MM.1S (cell line): ENCODE results near the gene GAK.

Source experiments
- DNase-seq: peaks from one replicate; pipeline ENCODE4 v3.0.0-alpha.2; 2015
- H2AFZ ChIP-seq: fragments of 300-600 bp; sonication (generic); 2 replicates; pipeline ENCODE4 v1.6.0; 2016; ENCODE audit warnings: antibody characterized with exemption, low read length
- H3F3A ChIP-seq: fragments of 300-600 bp; sonication (generic); 2 replicates; pipeline ENCODE4 v1.6.1; 2016; ENCODE audit warnings: mild to moderate bottlenecking, antibody characterized with exemption, low read length, moderate library complexity, mixed read lengths; ENCODE audit not compliant: insufficient read depth
- H3K27ac ChIP-seq: fragments of 300-600 bp; sonication (generic); 2 replicates; pipeline ENCODE4 v1.5.1; 2016; ENCODE audit warnings: mild to moderate bottlenecking, low read length
- H3K27me3 ChIP-seq: fragments of 300-600 bp; sonication (generic); replicated peaks from 2 replicates; pipeline ENCODE4 v1.6.0; 2016; ENCODE audit warnings: low read length; ENCODE audit not compliant: insufficient read depth
- H3K36me3 ChIP-seq: fragments of 300-600 bp; sonication (generic); replicated peaks from 2 replicates; pipeline ENCODE4 v1.6.1; 2016; ENCODE audit warnings: mild to moderate bottlenecking, low read length, mixed read lengths; ENCODE audit not compliant: insufficient read depth
- H3K4me1 ChIP-seq: fragments of 300-600 bp; sonication (generic); 2 replicates; pipeline ENCODE4 v1.6.1; 2016; ENCODE audit warnings: low read length, mixed read lengths
- H3K4me2 ChIP-seq: fragments of 300-600 bp; sonication (generic); 2 replicates; pipeline ENCODE4 v1.6.0; 2016; ENCODE audit warnings: low read depth, low read length
- H3K4me3 ChIP-seq: fragments of 300-600 bp; sonication (generic); 2 replicates; pipeline ENCODE4 v1.5.1; 2016; ENCODE audit warnings: low read length, mixed read lengths
- H3K79me2 ChIP-seq: fragments of 300-600 bp; sonication (generic); 2 replicates; pipeline ENCODE4 v1.6.1; 2016; ENCODE audit warnings: mixed run types, low read length, mixed read lengths
- H3K9ac ChIP-seq: fragments of 300-600 bp; sonication (generic); 2 replicates; pipeline ENCODE4 v1.6.1; 2016; ENCODE audit warnings: low read length, mixed read lengths
- H3K9me2 ChIP-seq: fragments of 300-600 bp; sonication (generic); replicated peaks from 2 replicates; pipeline ENCODE4 v1.6.1; 2016; ENCODE audit warnings: mild to moderate bottlenecking, low read length, mixed read lengths; ENCODE audit not compliant: insufficient read depth
- H3K9me3 ChIP-seq: fragments of 300-600 bp; sonication (generic); replicated peaks from 2 replicates; pipeline ENCODE4 v1.6.1; 2016; ENCODE audit warnings: mild to moderate bottlenecking, low read length, mixed read lengths; ENCODE audit not compliant: insufficient read depth
- H4K20me1 ChIP-seq: fragments of 300-600 bp; sonication (generic); 2 replicates; pipeline ENCODE4 v1.6.1; 2016; ENCODE audit warnings: mild to moderate bottlenecking, low read length, moderate library complexity, mixed read lengths; ENCODE audit not compliant: insufficient read depth
- EZH2 ChIP-seq: fragments of 300-600 bp; sonication (generic); optimal IDR thresholded peaks from 2 replicates; pipeline ENCODE3; 2017; ENCODE audit warnings: low read depth, mild to moderate bottlenecking, antibody characterized with exemption, low read length, mixed read lengths
- EZH2phosphoT487 ChIP-seq: fragments of 300-600 bp; sonication (generic); IDR thresholded peaks from 2 replicates; pipeline ENCODE4 v1.6.1; 2018; ENCODE audit warnings: antibody characterized with exemption, low read length
- TF ChIP-seq, protein P1 (sequence below): fragments of 300-600 bp; sonication (generic); IDR thresholded peaks from 2 replicates; pipeline ENCODE4 v1.5.1; 2016; ENCODE audit warnings: antibody characterized with exemption, low read length, mixed read lengths

The GAK gene

GRCh38 chr4:895596-895995 lies 36.5 kb downstream of the GAK start:
- TF ChIP-seq EZH2phosphoT487 (no peak), EZH2 (no peak)
- TF ChIP-seq, protein P1, sequence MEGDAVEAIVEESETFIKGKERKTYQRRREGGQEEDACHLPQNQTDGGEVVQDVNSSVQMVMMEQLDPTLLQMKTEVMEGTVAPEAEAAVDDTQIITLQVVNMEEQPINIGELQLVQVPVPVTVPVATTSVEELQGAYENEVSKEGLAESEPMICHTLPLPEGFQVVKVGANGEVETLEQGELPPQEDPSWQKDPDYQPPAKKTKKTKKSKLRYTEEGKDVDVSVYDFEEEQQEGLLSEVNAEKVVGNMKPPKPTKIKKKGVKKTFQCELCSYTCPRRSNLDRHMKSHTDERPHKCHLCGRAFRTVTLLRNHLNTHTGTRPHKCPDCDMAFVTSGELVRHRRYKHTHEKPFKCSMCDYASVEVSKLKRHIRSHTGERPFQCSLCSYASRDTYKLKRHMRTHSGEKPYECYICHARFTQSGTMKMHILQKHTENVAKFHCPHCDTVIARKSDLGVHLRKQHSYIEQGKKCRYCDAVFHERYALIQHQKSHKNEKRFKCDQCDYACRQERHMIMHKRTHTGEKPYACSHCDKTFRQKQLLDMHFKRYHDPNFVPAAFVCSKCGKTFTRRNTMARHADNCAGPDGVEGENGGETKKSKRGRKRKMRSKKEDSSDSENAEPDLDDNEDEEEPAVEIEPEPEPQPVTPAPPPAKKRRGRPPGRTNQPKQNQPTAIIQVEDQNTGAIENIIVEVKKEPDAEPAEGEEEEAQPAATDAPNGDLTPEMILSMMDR = no peak
- peaks cover 20% of the 10 kb centered on the region for H3K36me3 ChIP-seq

GRCh38 chr4:893995-894705 lies 38.0 kb downstream of the GAK start:
- H4K20me1 ChIP-seq = no peaks in the 10 kb centered on the region

More at GRCh38 chr4:895596-895995, 36.5 kb downstream of the GAK start:
- H2AFZ ChIP-seq = no peak overlapping the region
- H4K20me1 ChIP-seq = no peaks in the 10 kb centered on the region
- H3K4me3 ChIP-seq = no peak overlapping the region
- H3K4me2 ChIP-seq = no peak overlapping the region
- no peaks in the 10 kb centered on the region for H3K9me3 ChIP-seq
- H3K9ac ChIP-seq = no peak overlapping the region
- no peak for DNase-seq
- H3K4me1 ChIP-seq = no peaks in the 10 kb centered on the region
- peaks cover 6% of the 10 kb centered on the region for H3K79me2 ChIP-seq
- H3K9me2 ChIP-seq = no peaks in the 10 kb centered on the region
- no peak overlapping the region for H3K27ac ChIP-seq
- H3K27me3 ChIP-seq = no peaks in the 10 kb centered on the region
- no peaks in the 10 kb centered on the region for H3F3A ChIP-seq

DNA sequence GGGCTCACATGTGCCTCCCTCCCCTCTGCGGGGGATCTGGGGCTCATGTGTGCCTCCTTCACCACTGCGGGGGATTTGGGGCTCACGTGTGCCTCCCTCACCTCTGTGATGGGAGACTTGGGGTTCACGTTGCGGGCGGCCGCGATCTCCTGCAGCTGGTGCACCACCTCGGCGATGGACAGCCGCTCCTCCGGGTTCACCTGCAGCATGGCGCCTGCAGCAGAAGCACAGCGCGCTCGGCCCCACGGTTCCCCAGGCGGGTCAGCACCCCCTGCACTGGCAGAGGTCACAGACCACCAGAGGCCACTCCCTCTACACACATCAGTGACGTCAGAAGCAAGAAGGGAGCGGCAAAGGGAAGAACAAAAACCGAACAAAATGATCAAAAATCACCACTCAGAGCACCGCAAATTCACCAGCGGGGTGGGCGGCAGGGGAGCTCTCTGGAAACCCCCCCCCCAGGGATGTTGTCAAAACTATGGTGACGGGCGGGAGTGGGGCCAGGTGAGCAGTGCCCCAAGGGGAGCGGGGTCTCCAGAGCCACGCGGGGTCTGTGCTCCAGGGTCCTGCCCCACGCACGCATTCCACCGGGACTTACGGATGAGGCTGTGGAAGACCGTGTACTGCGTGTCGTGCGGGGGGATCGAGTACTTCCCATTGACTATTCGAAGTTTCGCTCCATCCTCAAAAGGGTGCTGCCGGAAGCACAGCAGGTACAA lies 38.7 kb downstream of the GAK start:
- Histone ChIP-seq H3F3A (no peaks in the 10 kb centered on the region), H2AFZ (no peak overlapping the region), H4K20me1 (no peaks in the 10 kb centered on the region), H3K79me2 (no peaks in the 10 kb centered on the region), H3K4me3 (no peak overlapping the region), H3K36me3 (peaks cover 20% of the 10 kb centered on the region), H3K4me1 (no peaks in the 10 kb centered on the region), H3K9me2 (no peaks in the 10 kb centered on the region), H3K4me2 (no peak overlapping the region), H3K27me3 (no peaks in the 10 kb centered on the region), H3K27ac (no peak overlapping the region), H3K9ac (no peak overlapping the region), H3K9me3 (no peaks in the 10 kb centered on the region)
- TF ChIP-seq EZH2phosphoT487 = no peak
- no peak for DNase-seq

More at GRCh38 chr4:893995-894705, 38.0 kb downstream of the GAK start:
- Histone ChIP-seq H3K9me2 (no peaks in the 10 kb centered on the region), H3K9me3 (no peaks in the 10 kb centered on the region), H3K4me1 (no peaks in the 10 kb centered on the region), H3K79me2 (peaks cover 3% of the 10 kb centered on the region; the same call in 1 of the 2 replicates), H3K27ac (no peak overlapping the region), H3K36me3 (peaks cover 20% of the 10 kb centered on the region), H3K4me3 (no peak overlapping the region), H3K4me2 (no peak overlapping the region), H3F3A (no peaks in the 10 kb centered on the region), H3K9ac (no peak overlapping the region), H3K27me3 (no peaks in the 10 kb centered on the region), H2AFZ (no peak overlapping the region)
- DNase-seq = no peak
- no peak for TF ChIP-seq EZH2
- no peak for TF ChIP-seq EZH2phosphoT487
- TF ChIP-seq, protein P1 = no peak

GRCh38 chr4:892780-893179 lies 39.3 kb downstream of the GAK start:
- Histone ChIP-seq H3K36me3 (peaks cover 17% of the 10 kb centered on the region), H3K27ac (no peak overlapping the region)

More at GRCh38 chr4:892780-893179, 39.3 kb downstream of the GAK start:
- Histone ChIP-seq H3K27me3 (no peaks in the 10 kb centered on the region), H3K4me1 (no peaks in the 10 kb centered on the region), H2AFZ (no peak overlapping the region), H4K20me1 (no peaks in the 10 kb centered on the region), H3K4me3 (no peak overlapping the region), H3K9me2 (no peaks in the 10 kb centered on the region), H3K9me3 (no peaks in the 10 kb centered on the region), H3F3A (no peaks in the 10 kb centered on the region), H3K79me2 (no peaks in the 10 kb centered on the region), H3K9ac (no peak overlapping the region), H3K4me2 (no peak overlapping the region)
- no peak for DNase-seq
- no peak for TF ChIP-seq EZH2phosphoT487
- no peak for TF ChIP-seq EZH2
